H1 (cell line): ENCODE measurements around the gene UFSP2. TPM values are rescaled to one million over a fixed set of nuclear protein-coding genes. Genes with fewer than 3 reads are reported as not detected.

Experiments used
- ASH2L ChIP-seq: fragments of 200-600, 300-600 bp; sonication (generic); IDR thresholded peaks from one replicate; pipeline ENCODE4 v1.7.1; 2017; ENCODE audit warnings: low read length
- BCL11A ChIP-seq, 2 experiments: IDR thresholded peaks; one replicate each; pipeline ENCODE4 v1.6.1; 2011; ENCODE audit warnings: low read depth in 2 of 2, low read length in 2 of 2, mild to moderate bottlenecking in 2 of 2
- CREB1 ChIP-seq: IDR thresholded peaks from 2 replicates; pipeline ENCODE4 v1.6.1; 2012; ENCODE audit warnings: inconsistent platforms
- CTCF ChIP-seq, 3 experiments: IDR thresholded peaks; 1 replicate in 2 of 3; 2 replicates in 1 of 3; pipeline versions ENCODE4 v1.5.1 to v1.6.1; 2011; ENCODE audit warnings: low read length in 3 of 3, mild to moderate bottlenecking in 3 of 3, inconsistent platforms in 2 of 3, low read depth in 1 of 3, moderate library complexity in 1 of 3; ENCODE audit not compliant: insufficient read depth in 1 of 3; ENCODE audit errors: control extremely low read depth in 1 of 3
- EZH2 ChIP-seq: fragments of 200-600 bp; sonication (generic); IDR thresholded peaks from 2 replicates; pipeline ENCODE4 v1.7.1; 2012; ENCODE audit warnings: low read depth, mild to moderate bottlenecking, moderate library complexity, low read length, inconsistent platforms; ENCODE audit not compliant: severe bottlenecking
- GABPA ChIP-seq: IDR thresholded peaks from 2 replicates; pipeline ENCODE4 v1.6.1; 2011; ENCODE audit warnings: mild to moderate bottlenecking, low read length, moderate library complexity, borderline replicate concordance; ENCODE audit not compliant: insufficient read depth
- GTF2F1 ChIP-seq: IDR thresholded peaks from 2 replicates; pipeline ENCODE4 v1.6.1; 2012; ENCODE audit warnings: low read depth, low read length, improper control_type of control experiment, borderline replicate concordance
- HDAC2 ChIP-seq, 2 experiments: fragments of 300-600 bp in 1 of 2; sonication (generic) in 1 of 2; IDR thresholded peaks; 2 replicates each; pipeline ENCODE4 v1.6.1; 2011 to 2012; ENCODE audit warnings: low read depth in 2 of 2, low read length in 2 of 2, mild to moderate bottlenecking in 2 of 2, moderate library complexity in 2 of 2, borderline replicate concordance in 1 of 2, inconsistent platforms in 1 of 2
- HDAC6 ChIP-seq: IDR thresholded peaks from one replicate; pipeline ENCODE4 v1.7.1; 2012; ENCODE audit warnings: low read depth, mild to moderate bottlenecking, inconsistent platforms, low read length, moderate library complexity
- JUND ChIP-seq: IDR thresholded peaks from 2 replicates; pipeline ENCODE4 v1.6.1; 2011; ENCODE audit warnings: mild to moderate bottlenecking, improper control_type of control experiment, low read length
- KDM4A ChIP-seq: IDR thresholded peaks from one replicate; pipeline ENCODE4 v1.7.1; 2012; ENCODE audit warnings: low read depth, mild to moderate bottlenecking, moderate library complexity, low read length, inconsistent platforms; ENCODE audit not compliant: severe bottlenecking
- NRF1 ChIP-seq: IDR thresholded peaks from 2 replicates; pipeline ENCODE4 v1.6.1; 2011; ENCODE audit warnings: mild to moderate bottlenecking, low read depth, low read length, improper control_type of control experiment
- POLR2AphosphoS5 ChIP-seq: IDR thresholded peaks from 2 replicates; pipeline ENCODE4 v1.6.1; 2011; ENCODE audit warnings: low read depth, low read length
- POU5F1 ChIP-seq: IDR thresholded peaks from 2 replicates; pipeline ENCODE4 v1.6.1; 2011; ENCODE audit warnings: low read depth, mild to moderate bottlenecking, low read length, moderate library complexity
- RFX5 ChIP-seq: IDR thresholded peaks from 2 replicates; pipeline ENCODE4 v1.6.1; 2011; ENCODE audit warnings: low read depth, low read length, improper control_type of control experiment, borderline replicate concordance
- SAP30 ChIP-seq: fragments of 300-600 bp; sonication (generic); IDR thresholded peaks from 2 replicates; pipeline ENCODE4 v1.7.1; 2012; ENCODE audit warnings: low read length, moderate library complexity, mild to moderate bottlenecking, inconsistent platforms; ENCODE audit not compliant: insufficient read depth, insufficient replicate concordance
- SUZ12 ChIP-seq: fragments of 200-600 bp; sonication (generic); IDR thresholded peaks from 2 replicates; pipeline ENCODE4 v1.6.1; 2012; ENCODE audit warnings: mild to moderate bottlenecking, inconsistent platforms, low read length, moderate library complexity, mixed read lengths
- TAF7 ChIP-seq: optimal IDR thresholded peaks from 2 replicates; pipeline ENCODE3; 2011; ENCODE audit warnings: low read depth, mild to moderate bottlenecking, inconsistent platforms, low read length, moderate library complexity, borderline replicate concordance
- TBP ChIP-seq: IDR thresholded peaks from 2 replicates; pipeline ENCODE4 v1.6.1; 2011; ENCODE audit warnings: low read depth, low read length, improper control_type of control experiment
- TCF12 ChIP-seq: IDR thresholded peaks from 2 replicates; pipeline ENCODE4 v1.6.1; 2011; ENCODE audit warnings: low read depth, mild to moderate bottlenecking, low read length
- USF2 ChIP-seq: IDR thresholded peaks from 2 replicates; pipeline ENCODE4 v1.6.1; 2011; ENCODE audit warnings: low read length, improper control_type of control experiment
- polyA plus RNA-seq, 7 experiments: library from polyadenylated mRNA; depleted of rRNA in 3 of 7; stranded (reverse) in 5 of 7; unstranded in 2 of 7; fragments of >200 nt in 5 of 7; fragments of 200-250 nt in 2 of 7; gene quantifications; 1 replicate in 5 of 7; 2 replicates in 1 of 7; 4 replicates in 1 of 7; pipeline versions ENCODE4 v1.2.1 to v1.2.3, GENCODE V29; 2011 to 2013; ENCODE audit warnings: missing spikeins in 2 of 7, mixed read lengths in 2 of 7
- total RNA-seq: library from RNA; stranded (reverse); fragmentation: NEBNext Ultra II Directional; extraction: Animal tissue kit (Norgen Biotek cat#: 25700); gene quantifications from 2 replicates; pipeline ENCODE4 v1.2.1, GENCODE V29; 2021

Gene UFSP2
- total and polyA plus RNA-seq, 2 of the 8 experiments (the other 6 are each of a cell fraction or from before 2014, with no cell fraction given), result 22.9 to 26.0 TPM

GRCh38 chr4:185396724-185397385 lies 28.9 kb downstream of the UFSP2 start, which contains the start of gene ANKRD37 (continued):
- TF ChIP-seq ASH2L (no peak), BCL11A (IDR thresholded peaks at IDR 0.05; ENCODE audit: low read depth in 2 of 2, low read length in 2 of 2) (no peak), USF2 (no peak), POU5F1 (no peak), POLR2AphosphoS5 (no peak), SAP30 (peak; percentile 63), HDAC6 (no peak), TCF12 (no peak), TBP (peak; percentile 71), CTCF (IDR thresholded peaks at IDR 0.05; ENCODE audit: control extremely low read depth in 1 of 3, insufficient read depth in 1 of 3, low read depth in 1 of 3, low read length in 3 of 3) (no peak), RFX5 (no peak), GABPA (no peak), KDM4A (no peak), SUZ12 (no peak), CREB1 (no peak), JUND (no peak), GTF2F1 (no peak), HDAC2 (IDR thresholded peaks at IDR 0.05; ENCODE audit: borderline replicate concordance in 1 of 2, low read depth in 2 of 2, low read length in 2 of 2) (peak in 1 of 2 experiments; percentile 95; a peak in 1 of 4 replicates), TAF7 (no peak), NRF1 (no peak), EZH2 (no peak)
